Transverse colon (tissue), 3 donors: ENCODE results near the gene TRNP1.

ENCODE experiments used
- CTCF ChIP-seq, 5 experiments: fragments of 200-600 bp in 3 of 5; fragments of 450-650 bp in 2 of 5; sonication (generic) in 3 of 5; IDR thresholded peaks; 1 replicate in 2 of 5; 2 replicates in 3 of 5; pipeline ENCODE4 v1.5.1; 2016 to 2017; ENCODE audit warnings: antibody characterized with exemption in 5 of 5, inconsistent platforms in 3 of 5, mild to moderate bottlenecking in 2 of 5, moderate library complexity in 1 of 5
- POLR2A ChIP-seq: fragments of 450-650 bp; IDR thresholded peaks from one replicate; pipeline ENCODE4 v1.6.1; 2016; ENCODE audit warnings: antibody characterized with exemption, mild to moderate bottlenecking, moderate library complexity

GRCh38 chr1:27000090-27000816 lies 6.8 kb downstream of the TRNP1 start:
- TF ChIP-seq CTCF (IDR thresholded peaks at IDR 0.05) (no peak), POLR2A (no peak)
